ENCODE results near the gene PCSK7. TPM values are rescaled to one million over a fixed set of nuclear protein-coding genes. Genes with fewer than 3 reads are reported as not detected.

Gene PCSK7
- total and polyA plus RNA-seq, 10 of the 15 experiments (the other 5 are each of a cell fraction or from before 2014, with no cell fraction given): 5.5 to 81.5 (median 51.6) TPM

GRCh38 chr11:117178210-117179034, 53.5 kb downstream of the PCSK7 start, which contains the start of gene SIDT2:
Gene SIDT2, plus strand, starts transcription at chr11:117178743. Its CDS starts 521 bp downstream, at chr11:117179264.
- H3K79me2 ChIP-seq (ENCODE audit: control insufficient read depth, insufficient read depth, low read length): peaks cover 8% of the 10 kb centered on the region
- H3K36me3 ChIP-seq (ENCODE audit: control insufficient read depth in 2 of 2, insufficient read depth in 2 of 2, low read length in 1 of 2): peaks cover 2 to 3% of the 10 kb centered on the region in 2 experiments; a peak in 3 of 4 replicates
- H3K4me3 ChIP-seq: peak within 1 kb of the TSS; percentile 90
- peak within 1 kb of the TSS; percentile 96 for H2AFZ ChIP-seq (ENCODE audit: control insufficient read depth, low read depth, low read length)
- ChIA-PET RAD21 (ENCODE audit: unreplicated experiment) (interaction anchor here (0.8 to 6.9 kb wide), 11 partner anchors 11 to 391 kb away, joined by 3 to 159 read pairs (median 4); partner anchors contain the start of genes CEP164, PAFAH1B2, PCSK7 and RNF214), CTCF (interaction anchor here (0.7 to 10.3 kb wide), 11 partner anchors 10 to 446 kb away, joined by 3 to 422 read pairs (median 5); partner anchors contain the start of genes APOA5, PAFAH1B2, PCSK7 and RNF214), SMC1A (ENCODE audit: uncharacterized antibody, unreplicated experiment) (interaction anchor here (1.2 to 6.9 kb wide), 8 partner anchors 9 to 72 kb away, joined by 4 to 187 read pairs (median 8); partner anchors contain the start of genes PAFAH1B2, PCSK7 and RNF214), POLR2A (interaction anchor here (0.6 to 5.5 kb wide), 14 partner anchors 11 to 392 kb away, joined by 3 to 51 read pairs (median 3); partner anchors contain the start of genes PAFAH1B2, PCSK7 and RNF214)
- in situ Hi-C loops (cut with MboI): no loop called here
- WGBS (ENCODE audit: insufficient coverage, insufficient replicate concordance, low lambda C conversion rate, missing lambda C conversion rate): 2% methylated on average over 47 of the region's 51 CpGs
- peaks cover 15% of the 10 kb centered on the region for H3K4me1 ChIP-seq (ENCODE audit: control insufficient read depth, insufficient read depth, low read length)
- H3K4me2 ChIP-seq (ENCODE audit: control insufficient read depth, insufficient read depth): peak within 1 kb of the TSS; percentile 99
- no peaks in the 10 kb centered on the region for H4K20me1 ChIP-seq (ENCODE audit: control insufficient read depth, insufficient read depth)
- FAIRE-seq: peak; percentile 94
- no peaks in the 10 kb centered on the region for H3K9me3 ChIP-seq (replicated peaks; ENCODE audit: control insufficient read depth, insufficient read depth, low read length)
- H3K27me3 ChIP-seq (replicated peaks in 1 of 2; ENCODE audit: control insufficient read depth in 2 of 2, insufficient read depth in 2 of 2, low read length in 1 of 2): no peaks in the 10 kb centered on the region
- DNase-seq (ENCODE audit: low read depth, low spot score): peak; percentile 75
- H3K27ac ChIP-seq (ENCODE audit: control insufficient read depth, insufficient read depth): peak within 1 kb of the TSS; percentile 73
- intact Hi-C loops (cut with micrococcal nuclease; ENCODE audit: unreplicated experiment): loop anchor here (1.0 kb wide), 1 partner anchor 33 kb away; no protein-coding TSS in a partner anchor
- ATAC-seq: peak; percentile 94
- BruUV-seq (replicated peaks): no TSS peak
- peak within 1 kb of the TSS; percentile 87 for H3K9ac ChIP-seq (ENCODE audit: control insufficient read depth, insufficient read depth, low read length)
- TF ChIP-seq ETV6 (conservative IDR thresholded peaks at IDR 0.05 in 1 of 2, IDR thresholded peaks at IDR 0.05 in 1 of 2; ENCODE audit: borderline replicate concordance in 1 of 2, low read depth in 1 of 2) (no peak), GATAD2B (conservative IDR thresholded peaks at IDR 0.05; ENCODE audit: low read depth) (peak; percentile 77), ZBTB11 (CRISPR knock-in tag; IDR thresholded peaks at IDR 0.05) (no peak), SMARCA5 (IDR thresholded peaks at IDR 0.05) (no peak), BMI1 (IDR thresholded peaks at IDR 0.05; ENCODE audit: borderline replicate concordance) (no peak), MTA2 (IDR thresholded peaks at IDR 0.05; ENCODE audit: low read depth) (no peak), MYC (IDR thresholded peaks at IDR 0.05; ENCODE audit: insufficient read depth, insufficient read length, insufficient replicate concordance, low read length, severe bottlenecking) (no peak), SUZ12 (IDR thresholded peaks at IDR 0.05; ENCODE audit: unreplicated experiment) (no peak), POLR2AphosphoS5 (IDR thresholded peaks at IDR 0.05; ENCODE audit: low read length) (peak; percentile 79), CREM (IDR thresholded peaks at IDR 0.05; ENCODE audit: low read depth) (peak; percentile 88), REST (IDR thresholded peaks at IDR 0.05; ENCODE audit: low read depth, low read length) (no peak)
- TF ChIP-seq, protein P1, sequence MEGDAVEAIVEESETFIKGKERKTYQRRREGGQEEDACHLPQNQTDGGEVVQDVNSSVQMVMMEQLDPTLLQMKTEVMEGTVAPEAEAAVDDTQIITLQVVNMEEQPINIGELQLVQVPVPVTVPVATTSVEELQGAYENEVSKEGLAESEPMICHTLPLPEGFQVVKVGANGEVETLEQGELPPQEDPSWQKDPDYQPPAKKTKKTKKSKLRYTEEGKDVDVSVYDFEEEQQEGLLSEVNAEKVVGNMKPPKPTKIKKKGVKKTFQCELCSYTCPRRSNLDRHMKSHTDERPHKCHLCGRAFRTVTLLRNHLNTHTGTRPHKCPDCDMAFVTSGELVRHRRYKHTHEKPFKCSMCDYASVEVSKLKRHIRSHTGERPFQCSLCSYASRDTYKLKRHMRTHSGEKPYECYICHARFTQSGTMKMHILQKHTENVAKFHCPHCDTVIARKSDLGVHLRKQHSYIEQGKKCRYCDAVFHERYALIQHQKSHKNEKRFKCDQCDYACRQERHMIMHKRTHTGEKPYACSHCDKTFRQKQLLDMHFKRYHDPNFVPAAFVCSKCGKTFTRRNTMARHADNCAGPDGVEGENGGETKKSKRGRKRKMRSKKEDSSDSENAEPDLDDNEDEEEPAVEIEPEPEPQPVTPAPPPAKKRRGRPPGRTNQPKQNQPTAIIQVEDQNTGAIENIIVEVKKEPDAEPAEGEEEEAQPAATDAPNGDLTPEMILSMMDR (IDR thresholded peaks at IDR 0.05 in 2 of 3, conservative IDR thresholded peaks at IDR 0.05 in 1 of 3; ENCODE audit: control insufficient read depth in 2 of 3, extremely low read depth in 1 of 3, insufficient read depth in 1 of 3, low read depth in 3 of 3, low read length in 3 of 3): 0 out of 6 replicates have a peak, but pooled peaks of 1 of the 3 experiments have one; percentile 0

Data from GM12878 (cell line).